ENCODE results near the gene TBC1D21. TPM values are rescaled to one million over a fixed set of nuclear protein-coding genes. Genes with fewer than 3 reads are reported as not detected.

Gene TBC1D21
- total RNA-seq, 1 donor from 2014 or later = not detected

- DNase-seq (ENCODE audit: missing footprints) = no peak
- no peak for ATAC-seq
- intact Hi-C loops (cut with DNase I) = loop anchor here (5.0 kb wide), 1 partner anchor 205 kb away; no protein-coding TSS in a partner anchor
These were observed 49.1 kb downstream of the TBC1D21 start for GRCh38 chr15:73922186-73923151.

- no peak for DNase-seq (ENCODE audit: missing footprints)
These were observed 49.8 kb downstream of the TBC1D21 start for GRCh38 chr15:73923156-73923487.

GRCh38 chr15:73923488-73924164, 50.3 kb downstream of the TBC1D21 start:
- no peak for DNase-seq (ENCODE audit: missing footprints)
- no peak for ATAC-seq
- intact Hi-C loops (cut with DNase I) = loop anchor here (5.0 kb wide), 1 partner anchor 206 kb away; no protein-coding TSS in a partner anchor

More at GRCh38 chr15:73923156-73923487, 49.8 kb downstream of the TBC1D21 start:
- no peak for ATAC-seq
- intact Hi-C loops (cut with DNase I) = loop anchor here (5.0 kb wide), 1 partner anchor 206 kb away; no protein-coding TSS in a partner anchor

GRCh38 chr15:73924171-73924921, 51.0 kb downstream of the TBC1D21 start:
- intact Hi-C loops (cut with DNase I) = loop anchor here (5.0 kb wide), 1 partner anchor 207 kb away; no protein-coding TSS in a partner anchor
- DNase-seq (ENCODE audit: missing footprints) (no peak), ATAC-seq (no peak)

- DNase-seq (ENCODE audit: missing footprints) (no peak), ATAC-seq (no peak)
- intact Hi-C loops (cut with DNase I) = no loop called here
These were observed 52.5 kb downstream of the TBC1D21 start for GRCh38 chr15:73925848-73926218.

GRCh38 chr15:73926219-73927002, 53.0 kb downstream of the TBC1D21 start, which contains the start of gene LOXL1:
LOXL1 (plus strand) TSS chr15:73926462; CDS start chr15:73926784, 322 bp downstream.
- intact Hi-C loops (cut with DNase I) = no loop called here
- ATAC-seq = peak; percentile 62
- peak; percentile 90 for DNase-seq (ENCODE audit: missing footprints)

- intact Hi-C loops (cut with DNase I) = no loop called here
- DNase-seq (ENCODE audit: missing footprints) (peak; percentile 85), ATAC-seq (peak; percentile 24)
These were observed 53.7 kb downstream of the TBC1D21 start for GRCh38 chr15:73927003-73927475.

GRCh38 chr15:73927476-73928240, 54.3 kb downstream of the TBC1D21 start:
- peak; percentile 89 for DNase-seq (ENCODE audit: missing footprints)
- ATAC-seq = peak; percentile 42
- intact Hi-C loops (cut with DNase I) = loop anchor here (1.0 kb wide), 1 partner anchor 30 kb away; no protein-coding TSS in a partner anchor

- intact Hi-C loops (cut with DNase I) = loop anchor here (1.0 kb wide), 1 partner anchor 31 kb away; no protein-coding TSS in a partner anchor
- ATAC-seq (no peak), DNase-seq (ENCODE audit: missing footprints) (no peak)
These were observed 54.8 kb downstream of the TBC1D21 start for GRCh38 chr15:73928241-73928579.

GRCh38 chr15:73928971-73929627, 55.7 kb downstream of the TBC1D21 start:
- DNase-seq (ENCODE audit: missing footprints) (no peak), ATAC-seq (no peak)
- intact Hi-C loops (cut with DNase I) = loop anchor here (1.0 kb wide), 1 partner anchor 32 kb away; no protein-coding TSS in a partner anchor

GRCh38 chr15:73930371-73930770, 57.0 kb downstream of the TBC1D21 start:
- ATAC-seq = peak; percentile 35
- no peak for DNase-seq (ENCODE audit: missing footprints)
- intact Hi-C loops (cut with DNase I) = no loop called here

GRCh38 chr15:73930790-73931281, 57.5 kb downstream of the TBC1D21 start:
- ATAC-seq (no peak), DNase-seq (ENCODE audit: missing footprints) (no peak)
- intact Hi-C loops (cut with DNase I) = no loop called here

GRCh38 chr15:73931441-73931840, 58.1 kb downstream of the TBC1D21 start:
- DNase-seq (ENCODE audit: missing footprints) (no peak), ATAC-seq (no peak)
- intact Hi-C loops (cut with DNase I) = no loop called here

- intact Hi-C loops (cut with DNase I) = no loop called here
- ATAC-seq (no peak), DNase-seq (ENCODE audit: missing footprints) (no peak)
These were observed 59.2 kb downstream of the TBC1D21 start for GRCh38 chr15:73932381-73933191.

GRCh38 chr15:73934281-73934680, 60.9 kb downstream of the TBC1D21 start:
- intact Hi-C loops (cut with DNase I) = no loop called here
- no peak for DNase-seq (ENCODE audit: missing footprints)
- no peak for ATAC-seq

- intact Hi-C loops (cut with DNase I) = no loop called here
- ATAC-seq (no peak), DNase-seq (ENCODE audit: missing footprints) (no peak)
These were observed 62.2 kb downstream of the TBC1D21 start for GRCh38 chr15:73935547-73935946.
